GM20431 (cell line): ENCODE measurements around the gene LPCAT1.
"Not testable (repeated sequence)": the region's sequence is repeated elsewhere in the genome, so short reads cannot be mapped to it uniquely, and the experiment has no call there.

ENCODE experiments used
- in situ Hi-C: fragments of 300-500 bp; cut with MseI, MboI; formaldehyde crosslinking; loops from one replicate; pipeline ENCODE4 v1.15.0; 2020; ENCODE audit warnings: low sequenced_read_pairs; ENCODE audit not compliant: unreplicated experiment

Gene LPCAT1

GRCh38 chr5:1471997-1472963, 51.5 kb downstream of the LPCAT1 start:
- in situ Hi-C loops: no loop called here

- in situ Hi-C loops: no loop called here
Observed at GRCh38 chr5:1471240-1471853, 52.4 kb downstream of the LPCAT1 start.

- in situ Hi-C loops: no loop called here
Observed at GRCh38 chr5:1470762-1471211, 53.0 kb downstream of the LPCAT1 start.

DNA sequence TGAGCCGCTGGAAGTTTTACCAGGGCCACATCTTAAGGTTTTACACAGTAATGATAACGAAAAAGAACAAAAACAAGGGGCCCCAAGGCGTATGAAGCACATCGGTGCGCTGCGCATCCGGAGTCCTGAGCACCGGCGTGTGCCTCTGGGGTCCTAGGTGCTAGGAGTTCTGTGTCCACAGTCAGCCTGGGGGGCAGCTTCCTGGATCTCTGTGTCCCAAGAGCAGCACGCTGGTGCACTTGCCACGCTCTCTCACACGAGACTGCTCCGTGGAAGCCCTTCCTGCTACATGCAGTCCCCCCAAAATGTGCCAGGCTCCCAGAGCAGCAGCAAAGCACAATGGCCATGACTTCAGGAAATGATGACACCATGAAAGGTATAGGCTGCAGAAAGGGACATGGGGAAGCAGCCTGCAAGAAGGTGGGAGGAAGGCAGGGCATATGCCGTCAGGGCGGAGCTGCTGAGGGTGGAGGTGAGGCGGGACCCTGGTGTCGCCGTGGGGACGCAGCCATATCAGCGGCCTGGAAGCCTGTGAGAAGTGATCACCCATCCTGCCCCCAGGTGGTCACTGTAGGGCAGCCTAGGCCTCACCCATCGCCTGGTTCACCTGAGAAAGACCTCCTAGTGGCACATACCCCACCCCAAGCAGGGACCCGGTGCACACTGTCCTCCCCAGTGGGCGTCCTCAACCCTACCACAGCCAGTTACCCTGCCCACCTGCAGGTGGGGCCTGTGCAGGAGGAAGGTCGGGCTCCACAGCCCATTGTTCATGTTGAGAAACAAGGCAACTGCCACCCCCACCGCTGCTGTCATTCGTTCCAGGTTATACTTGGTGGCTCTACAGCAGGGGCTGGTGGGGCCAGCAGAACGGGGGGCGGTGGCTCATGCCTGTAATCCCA, 54.9 kb downstream of the LPCAT1 start:
- in situ Hi-C loops: no loop called here

DNA sequence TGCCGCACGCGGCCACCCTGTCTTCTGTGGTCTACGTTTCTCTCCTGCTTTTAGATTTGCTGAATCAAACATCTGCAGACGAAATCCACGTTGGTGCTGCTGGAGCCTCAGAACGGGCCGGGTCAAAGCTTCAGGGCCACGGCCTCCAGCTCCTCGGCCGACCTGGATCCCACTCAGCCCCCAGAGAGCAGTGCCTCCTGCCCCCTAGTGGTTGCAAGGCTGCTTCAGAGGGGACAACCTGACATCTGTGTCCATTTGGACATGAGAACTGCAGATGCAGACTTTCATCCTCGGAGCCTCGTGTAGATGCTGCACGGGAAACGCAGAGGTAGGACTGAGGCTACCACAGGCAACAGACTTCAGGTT, 55.5 kb downstream of the LPCAT1 start:
- in situ Hi-C loops: no loop called here

DNA sequence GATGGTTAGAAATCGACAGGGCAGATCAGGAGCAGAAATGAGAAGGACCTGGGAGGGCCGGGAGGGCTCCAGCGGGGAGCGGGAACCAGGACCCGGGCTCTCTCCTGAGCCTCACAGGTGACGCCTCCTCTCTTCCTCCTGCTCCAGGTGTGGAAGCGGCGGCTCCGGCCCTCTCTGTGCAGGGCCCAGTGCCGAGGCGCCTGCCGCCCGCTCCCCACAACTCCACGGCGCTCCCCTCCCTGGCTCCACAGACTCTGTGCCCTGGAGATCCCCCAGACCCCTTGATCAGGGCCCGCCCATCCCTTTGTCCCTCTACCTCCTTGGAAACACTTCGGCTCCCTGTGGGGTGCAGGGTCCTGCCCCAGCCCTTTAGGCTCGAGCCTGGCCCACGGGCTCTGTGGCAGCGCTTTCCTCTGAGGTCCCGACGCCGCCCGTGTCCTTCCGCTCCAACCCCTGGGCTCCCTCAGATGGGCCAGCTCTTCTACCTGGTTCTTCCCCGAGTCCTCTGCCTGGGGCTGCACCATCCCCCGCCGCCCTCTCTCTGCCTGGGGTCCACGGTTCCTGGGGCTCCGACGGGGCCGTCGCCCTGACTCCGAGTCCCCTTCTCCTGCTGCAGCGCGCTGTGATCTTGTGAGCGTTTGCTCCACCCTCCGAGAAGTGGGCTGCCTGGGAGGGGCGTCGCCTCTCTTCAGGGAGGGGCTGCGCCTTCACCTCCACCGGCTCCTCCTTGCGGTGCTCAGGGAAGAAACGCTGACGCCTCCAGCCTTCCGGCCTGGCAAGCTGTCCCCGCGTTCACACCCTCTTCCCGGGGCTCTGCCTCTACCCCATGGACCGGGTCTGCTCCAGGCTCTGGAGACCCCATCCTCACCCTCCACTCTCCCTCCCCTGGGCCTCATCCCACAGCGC, 56.2 kb downstream of the LPCAT1 start:
- in situ Hi-C loops: no loop called here

GRCh38 chr5:1466631-1467265, 57.0 kb downstream of the LPCAT1 start:
- in situ Hi-C loops: no loop called here

DNA sequence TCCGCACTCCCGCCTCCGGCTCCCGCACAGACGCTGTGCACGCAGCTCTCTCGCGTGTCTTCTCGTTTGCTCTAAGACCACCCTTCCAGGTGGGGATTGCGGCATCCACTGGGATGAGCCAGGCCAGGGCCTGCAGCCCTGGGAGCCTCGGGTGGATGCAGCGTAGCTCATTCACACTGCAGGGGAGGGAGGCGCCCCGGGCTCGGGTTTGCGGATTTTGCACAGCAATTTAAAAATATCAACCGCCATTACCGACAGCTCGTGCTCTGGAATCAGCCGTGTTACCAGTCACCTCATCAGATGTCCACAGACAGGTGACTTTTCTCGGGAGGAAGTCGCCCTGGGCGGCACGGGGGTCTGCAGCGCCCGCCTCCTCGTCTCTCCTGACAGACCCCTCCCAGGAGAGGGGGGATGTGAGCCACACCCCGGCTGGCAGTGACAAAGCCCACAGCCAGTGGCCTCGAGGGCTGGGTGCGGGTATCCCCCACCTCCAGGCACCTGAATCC, 57.7 kb downstream of the LPCAT1 start:
- in situ Hi-C loops: no loop called here

DNA sequence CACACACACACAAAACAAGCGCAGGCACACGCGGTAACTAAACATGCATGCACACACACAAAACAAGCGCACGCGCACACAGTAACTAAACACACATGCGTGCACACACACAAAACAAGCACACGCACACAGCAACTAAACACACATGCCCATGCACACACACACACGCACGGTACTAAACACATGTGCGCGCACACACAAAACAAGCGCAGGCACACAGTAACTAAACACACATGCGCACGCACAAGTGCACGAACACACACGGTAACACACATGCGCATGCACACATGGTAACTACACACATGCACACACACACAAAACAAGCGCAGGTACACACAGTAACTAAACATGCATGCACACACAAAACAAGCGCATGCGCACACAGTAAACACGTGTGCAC, 58.6 kb downstream of the LPCAT1 start:
- in situ Hi-C loops: no loop called here

DNA sequence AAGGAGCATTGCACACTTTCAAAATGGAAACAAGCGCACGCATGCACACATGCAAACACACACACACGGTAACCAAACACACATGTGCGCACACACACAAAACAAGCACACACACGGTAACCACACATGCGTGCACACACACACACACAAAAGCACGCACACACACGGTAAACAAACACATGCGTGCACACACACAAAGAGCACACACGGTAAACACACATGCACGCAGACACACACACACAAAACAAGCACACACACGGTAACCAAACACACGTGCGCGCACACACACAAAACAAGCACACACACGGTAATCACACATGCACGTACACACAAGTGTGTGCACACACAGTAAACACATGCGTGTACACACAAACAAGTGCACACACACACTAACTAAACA, 59.2 kb downstream of the LPCAT1 start:
- in situ Hi-C loops: no loop called here

- in situ Hi-C loops: no loop called here
Observed at GRCh38 chr5:1464096-1464446, 59.7 kb downstream of the LPCAT1 start.

- in situ Hi-C loops: no loop called here
Observed at GRCh38 chr5:1463326-1464095, 60.2 kb downstream of the LPCAT1 start.

DNA sequence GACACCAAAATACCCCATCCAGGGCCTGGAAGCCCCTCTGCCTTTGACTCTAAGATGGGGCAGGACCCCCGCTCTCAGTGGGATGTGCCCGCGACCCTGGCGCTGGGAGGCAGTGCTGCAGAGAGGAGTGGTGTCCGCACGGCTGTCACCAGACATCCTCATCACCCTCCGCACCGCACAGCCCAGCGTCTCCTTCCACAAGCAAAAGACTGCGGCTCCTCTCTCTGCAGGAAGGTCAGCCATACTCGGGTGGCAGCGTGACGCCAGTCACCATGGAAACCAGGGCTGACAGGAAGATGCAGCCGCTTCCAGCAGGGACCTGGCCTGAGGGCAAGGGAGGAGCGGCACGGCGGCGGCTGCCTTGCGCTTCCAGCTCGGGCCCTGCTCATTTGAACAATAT, 61.4 kb downstream of the LPCAT1 start:
- in situ Hi-C loops: no loop called here

DNA sequence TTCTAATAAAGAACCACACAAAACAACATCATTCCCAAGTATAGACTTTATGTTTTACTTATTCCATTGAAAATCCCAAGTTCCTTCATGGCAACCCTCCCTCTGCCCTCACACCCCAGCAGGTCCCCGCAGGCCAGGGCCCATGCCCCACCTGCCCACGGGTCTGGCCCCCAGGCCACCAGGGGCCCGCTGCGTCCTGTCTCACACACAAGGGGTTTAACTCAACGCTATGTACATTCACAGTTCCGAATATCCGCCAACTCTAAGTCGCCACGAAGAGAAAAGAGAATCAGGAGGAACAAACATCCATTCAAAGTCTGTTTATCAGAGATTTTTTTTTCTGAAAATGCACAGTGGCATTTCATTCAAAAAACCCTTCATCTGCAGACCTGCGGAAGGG, 62.4 kb downstream of the LPCAT1 start:
- in situ Hi-C loops: no loop called here

DNA sequence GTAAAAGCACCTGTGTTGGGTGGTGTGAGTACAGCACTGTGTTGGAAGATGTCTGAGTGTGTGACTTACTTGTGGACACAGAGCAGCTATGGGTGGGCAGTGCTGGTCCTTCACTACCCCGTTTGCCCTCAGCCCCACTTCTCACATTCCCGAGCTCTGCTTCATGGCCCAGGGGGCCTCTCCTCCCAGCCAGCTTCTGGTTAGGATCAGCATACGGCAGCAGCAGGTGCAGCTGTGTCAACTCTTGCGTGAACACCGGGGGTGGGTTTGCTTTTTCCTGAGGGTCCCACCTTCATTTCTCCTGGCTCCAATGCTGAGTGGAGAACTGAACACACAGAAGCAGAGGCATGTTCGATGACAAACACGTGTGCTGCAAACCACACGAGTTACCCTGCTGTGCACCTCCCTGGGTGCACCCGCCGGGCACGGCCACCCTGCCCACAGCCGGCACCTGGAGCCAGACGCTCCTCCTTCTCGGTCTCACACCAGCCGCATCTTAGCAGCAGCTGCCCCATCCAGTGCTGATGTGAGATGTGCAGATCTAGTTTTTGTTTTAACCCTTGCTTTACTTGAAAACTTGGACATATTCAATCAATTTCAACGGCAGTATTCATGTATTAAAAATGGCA, 63.6 kb downstream of the LPCAT1 start:
- in situ Hi-C loops: no loop called here

DNA sequence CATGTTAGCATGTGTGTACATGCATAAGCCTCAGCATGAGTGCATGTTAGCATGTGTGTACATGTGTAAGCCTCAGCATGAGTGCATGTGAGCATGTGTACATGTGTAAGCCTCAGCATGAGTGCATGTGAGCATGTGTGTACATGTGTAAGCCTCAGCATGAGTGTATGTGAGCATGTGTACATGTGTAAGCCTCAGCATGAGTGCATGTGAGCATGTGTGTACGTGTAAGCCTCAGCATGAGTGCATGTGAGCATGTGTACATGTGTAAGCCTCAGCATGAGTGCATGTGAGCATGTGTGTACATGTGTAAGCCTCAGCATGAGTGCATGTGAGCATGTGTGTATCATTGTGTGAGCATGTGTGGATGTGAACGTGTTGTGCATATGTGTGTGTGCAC, 64.3 kb downstream of the LPCAT1 start:
- in situ Hi-C loops: not testable (repeated sequence)

DNA sequence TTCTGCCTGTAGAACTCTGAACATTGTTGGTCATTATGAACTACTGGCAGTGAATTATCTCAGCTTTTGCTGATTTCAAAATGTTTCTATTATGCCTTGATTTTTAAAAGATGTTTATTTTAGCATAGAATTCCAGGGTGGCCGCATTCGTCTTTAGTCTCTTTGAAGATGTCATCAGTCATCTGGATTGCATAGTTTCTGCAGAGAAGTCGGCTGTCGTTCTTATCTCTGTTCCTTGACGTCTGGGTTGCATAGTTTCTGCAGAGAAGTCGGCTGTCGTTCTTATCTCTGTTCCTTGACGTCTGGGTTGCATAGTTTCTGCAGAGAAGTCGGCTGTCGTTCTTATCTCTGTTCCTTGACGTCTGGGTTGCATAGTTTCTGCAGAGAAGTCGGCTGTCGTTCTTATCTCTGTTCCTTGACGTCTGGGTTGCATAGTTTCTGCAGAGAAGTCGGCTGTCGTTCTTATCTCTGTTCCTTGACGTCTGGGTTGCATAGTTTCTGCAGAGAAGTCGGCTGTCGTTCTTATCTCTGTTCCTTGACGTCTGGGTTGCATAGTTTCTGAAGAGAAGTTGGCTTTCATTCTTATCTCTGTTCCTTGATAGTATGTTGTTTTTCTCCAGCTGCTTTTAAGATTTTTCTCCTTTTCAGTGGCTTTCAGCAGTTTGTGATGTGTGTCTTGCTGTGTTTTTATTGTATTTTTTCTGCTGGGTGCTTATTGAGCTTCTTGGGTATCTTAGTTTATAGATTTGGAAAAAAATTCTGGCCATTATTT, 67.5 kb downstream of the LPCAT1 start:
- in situ Hi-C loops: not testable (repeated sequence)
